PC-9 (cell line): ENCODE measurements around the gene SH3PXD2A.

Experiments used
- EZH2 ChIP-seq: fragments of 200-600 bp; sonication (generic); IDR thresholded peaks from 2 replicates; pipeline ENCODE4 v1.8.0; 2017; ENCODE audit warnings: antibody characterized with exemption, low read depth
- TF ChIP-seq, protein P1 (sequence below): fragments of 200-600 bp; sonication (generic); conservative IDR thresholded peaks from 2 replicates; pipeline ENCODE4 v1.6.1; 2017; ENCODE audit warnings: mixed run types, antibody characterized with exemption, mild to moderate bottlenecking, moderate library complexity

- TF ChIP-seq, protein P1, sequence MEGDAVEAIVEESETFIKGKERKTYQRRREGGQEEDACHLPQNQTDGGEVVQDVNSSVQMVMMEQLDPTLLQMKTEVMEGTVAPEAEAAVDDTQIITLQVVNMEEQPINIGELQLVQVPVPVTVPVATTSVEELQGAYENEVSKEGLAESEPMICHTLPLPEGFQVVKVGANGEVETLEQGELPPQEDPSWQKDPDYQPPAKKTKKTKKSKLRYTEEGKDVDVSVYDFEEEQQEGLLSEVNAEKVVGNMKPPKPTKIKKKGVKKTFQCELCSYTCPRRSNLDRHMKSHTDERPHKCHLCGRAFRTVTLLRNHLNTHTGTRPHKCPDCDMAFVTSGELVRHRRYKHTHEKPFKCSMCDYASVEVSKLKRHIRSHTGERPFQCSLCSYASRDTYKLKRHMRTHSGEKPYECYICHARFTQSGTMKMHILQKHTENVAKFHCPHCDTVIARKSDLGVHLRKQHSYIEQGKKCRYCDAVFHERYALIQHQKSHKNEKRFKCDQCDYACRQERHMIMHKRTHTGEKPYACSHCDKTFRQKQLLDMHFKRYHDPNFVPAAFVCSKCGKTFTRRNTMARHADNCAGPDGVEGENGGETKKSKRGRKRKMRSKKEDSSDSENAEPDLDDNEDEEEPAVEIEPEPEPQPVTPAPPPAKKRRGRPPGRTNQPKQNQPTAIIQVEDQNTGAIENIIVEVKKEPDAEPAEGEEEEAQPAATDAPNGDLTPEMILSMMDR = no peak
- no peak for TF ChIP-seq EZH2
These were observed 107.4 kb downstream of the SH3PXD2A start for GRCh38 chr10:103748020-103748419.
